Stimulated activated CD4-positive, alpha-beta T cell treated with anti-CD3 and anti-CD28 coated beads, Interleukin-15, amount 100 ng/mL, for 24 hours (primary cell): ENCODE results near the gene XYLT1.

Experiments used
- DNase-seq: peaks from one replicate; pipeline ENCODE4 v3.0.0-alpha.2; 2020

XYLT1 gene

GRCh38 chr16:17275076-17276009 is 195.4 kb downstream of the XYLT1 start:
- peak; percentile 30 for DNase-seq

- peak; percentile 52 for DNase-seq
Measured at GRCh38 chr16:17273142-17273561, 197.6 kb downstream of the XYLT1 start.

GRCh38 chr16:17272716-17273115 is 198.0 kb downstream of the XYLT1 start:
- DNase-seq = no peak

GRCh38 chr16:17271687-17272086 is 199.1 kb downstream of the XYLT1 start:
- DNase-seq = no peak

GRCh38 chr16:17270683-17271109 is 200.1 kb downstream of the XYLT1 start:
- no peak for DNase-seq

GRCh38 chr16:17270111-17270510 is 200.6 kb downstream of the XYLT1 start:
- DNase-seq = no peak

- DNase-seq = no peak
Measured at GRCh38 chr16:17269439-17269838, 201.3 kb downstream of the XYLT1 start.

GRCh38 chr16:17266608-17267313 is 204.0 kb downstream of the XYLT1 start:
- no peak for DNase-seq

GRCh38 chr16:17265154-17265553 is 205.6 kb downstream of the XYLT1 start:
- DNase-seq = no peak

- DNase-seq = peak; percentile 22
Measured at GRCh38 chr16:17261197-17261858, 209.4 kb downstream of the XYLT1 start.

GRCh38 chr16:17260276-17260849 is 210.4 kb downstream of the XYLT1 start:
- DNase-seq = no peak

GRCh38 chr16:17259751-17260270 is 210.9 kb downstream of the XYLT1 start:
- DNase-seq = no peak

- no peak for DNase-seq
Measured at GRCh38 chr16:17258848-17259713, 211.7 kb downstream of the XYLT1 start.

GRCh38 chr16:17258077-17258599 is 212.6 kb downstream of the XYLT1 start:
- DNase-seq = no peak

- DNase-seq = no peak
Measured at GRCh38 chr16:17257426-17258023, 213.2 kb downstream of the XYLT1 start.

GRCh38 chr16:17252701-17253100 is 218.1 kb downstream of the XYLT1 start:
- no peak for DNase-seq

- no peak for DNase-seq
Measured at GRCh38 chr16:17252064-17252463, 218.7 kb downstream of the XYLT1 start.

GRCh38 chr16:17251496-17251895 is 219.3 kb downstream of the XYLT1 start:
- no peak for DNase-seq

- no peak for DNase-seq
Measured at GRCh38 chr16:17246974-17247732, 223.6 kb downstream of the XYLT1 start.

- no peak for DNase-seq
Measured at GRCh38 chr16:17246268-17246885, 224.4 kb downstream of the XYLT1 start.
